ENCODE data around the gene APBA2. TPM values are rescaled to one million over a fixed set of nuclear protein-coding genes. Genes with fewer than 3 reads are reported as not detected.

The APBA2 gene
- total RNA-seq, 4 donors from 2014 or later, result 1.6 to 8.2 (median 2.5) TPM

DNA sequence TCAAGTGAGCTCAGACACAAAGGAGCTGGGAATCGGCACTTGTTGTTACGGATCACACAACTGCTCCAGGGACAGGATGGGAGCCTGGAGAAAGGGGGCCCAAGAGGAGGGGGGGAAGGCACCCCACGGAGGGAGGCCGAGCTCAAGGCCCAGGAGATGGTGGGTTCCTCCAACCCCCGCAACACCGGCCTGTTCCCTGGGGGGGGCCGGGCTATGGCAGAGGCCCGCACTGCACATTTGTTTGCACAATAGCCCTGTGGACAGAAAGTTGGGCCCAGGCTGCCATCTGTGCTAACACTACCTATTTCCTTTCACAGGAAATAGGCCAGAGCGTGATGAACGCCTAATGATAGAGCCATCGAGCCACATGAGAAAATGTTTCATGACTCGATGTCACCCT lies 236.7 kb downstream of the APBA2 start:
- intact Hi-C loops (cut with DNase I; ENCODE audit: low total_unique reads), result no loop called here
- Histone ChIP-seq H3K27ac (no peak overlapping the region), H3K9me3 (no peaks in the 10 kb centered on the region), H3K27me3 (no peaks in the 10 kb centered on the region), H3K4me1 (no peaks in the 10 kb centered on the region), H3K36me3 (no peaks in the 10 kb centered on the region), H3K4me3 (no peak overlapping the region)
- WGBS, 2 donors (ENCODE audit: low coverage in 1 of 2), result 81 to 100% methylated on average over 1 to 12 of the region's 12 CpGs
- in situ Hi-C loops (cut with MboI; ENCODE audit: low pct_ligation_motif_present in 1 of 4, low pct_unique_long_range_greater_than_20kb in 1 of 4, low sequenced_read_pairs in 3 of 4), result no loop called here
- no peak for DNase-seq
- TF ChIP-seq EP300 (IDR thresholded peaks at IDR 0.05; ENCODE audit: low read depth) (no peak), POLR2A (IDR thresholded peaks at IDR 0.05) (no peak), POLR2AphosphoS5 (IDR thresholded peaks at IDR 0.05) (no peak)
- TF ChIP-seq, protein P1, sequence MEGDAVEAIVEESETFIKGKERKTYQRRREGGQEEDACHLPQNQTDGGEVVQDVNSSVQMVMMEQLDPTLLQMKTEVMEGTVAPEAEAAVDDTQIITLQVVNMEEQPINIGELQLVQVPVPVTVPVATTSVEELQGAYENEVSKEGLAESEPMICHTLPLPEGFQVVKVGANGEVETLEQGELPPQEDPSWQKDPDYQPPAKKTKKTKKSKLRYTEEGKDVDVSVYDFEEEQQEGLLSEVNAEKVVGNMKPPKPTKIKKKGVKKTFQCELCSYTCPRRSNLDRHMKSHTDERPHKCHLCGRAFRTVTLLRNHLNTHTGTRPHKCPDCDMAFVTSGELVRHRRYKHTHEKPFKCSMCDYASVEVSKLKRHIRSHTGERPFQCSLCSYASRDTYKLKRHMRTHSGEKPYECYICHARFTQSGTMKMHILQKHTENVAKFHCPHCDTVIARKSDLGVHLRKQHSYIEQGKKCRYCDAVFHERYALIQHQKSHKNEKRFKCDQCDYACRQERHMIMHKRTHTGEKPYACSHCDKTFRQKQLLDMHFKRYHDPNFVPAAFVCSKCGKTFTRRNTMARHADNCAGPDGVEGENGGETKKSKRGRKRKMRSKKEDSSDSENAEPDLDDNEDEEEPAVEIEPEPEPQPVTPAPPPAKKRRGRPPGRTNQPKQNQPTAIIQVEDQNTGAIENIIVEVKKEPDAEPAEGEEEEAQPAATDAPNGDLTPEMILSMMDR (IDR thresholded peaks at IDR 0.05), result no peak

DNA sequence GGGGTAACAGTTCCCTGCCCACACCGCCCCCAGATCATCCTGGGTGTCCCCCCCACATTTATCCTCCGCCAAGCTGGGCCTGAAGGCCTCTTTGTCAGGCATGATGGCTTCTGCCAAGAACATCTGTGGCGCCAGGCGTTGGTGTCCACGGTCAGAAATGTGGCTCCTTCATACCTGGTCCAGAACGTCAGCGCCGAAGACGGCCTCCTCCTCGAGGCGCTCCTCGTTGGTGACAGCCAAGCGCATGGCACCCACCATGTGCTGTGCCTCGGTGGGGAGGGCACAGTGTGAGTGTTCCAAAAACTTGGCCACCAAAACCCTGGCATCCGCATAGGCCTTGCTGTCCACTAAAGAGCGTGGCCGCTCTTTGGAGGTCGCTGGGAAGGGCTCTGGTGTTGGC lies 237.4 kb downstream of the APBA2 start:
- in situ Hi-C loops (cut with MboI; ENCODE audit: low pct_ligation_motif_present in 1 of 4, low pct_unique_long_range_greater_than_20kb in 1 of 4, low sequenced_read_pairs in 3 of 4), result no loop called here
- H3K9me3 ChIP-seq, result no peaks in the 10 kb centered on the region
- H3K27me3 ChIP-seq, result no peaks in the 10 kb centered on the region
- intact Hi-C loops (cut with DNase I; ENCODE audit: low total_unique reads), result no loop called here
- 85% methylated on average over 11 of the region's 18 CpGs; no CpG with 5 or more reads in 1 of the 2 donors for WGBS, 2 donors (ENCODE audit: low coverage in 1 of 2)
- H3K4me3 ChIP-seq, result no peak overlapping the region
- no peaks in the 10 kb centered on the region for H3K36me3 ChIP-seq
- no peak for DNase-seq
- TF ChIP-seq, protein P1 (IDR thresholded peaks at IDR 0.05), result no peak
- TF ChIP-seq POLR2AphosphoS5 (IDR thresholded peaks at IDR 0.05) (no peak), POLR2A (IDR thresholded peaks at IDR 0.05) (no peak), EP300 (IDR thresholded peaks at IDR 0.05; ENCODE audit: low read depth) (no peak)
- no peak overlapping the region for H3K27ac ChIP-seq
- no peaks in the 10 kb centered on the region for H3K4me1 ChIP-seq

DNA sequence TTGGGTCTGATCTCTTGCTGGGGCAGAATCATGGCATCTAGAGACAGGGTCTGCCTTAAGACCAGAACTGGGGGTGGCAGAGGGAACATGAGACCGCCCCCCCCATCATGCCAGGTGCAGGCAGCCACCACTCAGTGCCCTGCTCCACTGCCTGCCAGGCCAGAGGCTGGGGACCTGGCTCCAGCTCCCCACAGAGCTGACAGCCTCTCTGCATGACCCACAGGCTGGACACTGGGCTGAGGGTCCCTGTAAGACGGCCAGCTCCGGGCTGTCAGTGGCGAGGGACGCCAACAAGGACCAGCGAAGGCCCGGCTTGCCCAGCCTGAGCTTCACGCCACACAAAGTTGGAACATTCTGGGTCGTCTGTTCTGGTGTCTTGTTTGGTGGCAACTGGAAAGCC lies 238.2 kb downstream of the APBA2 start:
- 95% methylated on average over 8 of the region's 9 CpGs; no CpG with 5 or more reads in 1 of the 2 donors for WGBS, 2 donors (ENCODE audit: low coverage in 1 of 2)
- Histone ChIP-seq H3K9me3 (no peaks in the 10 kb centered on the region), H3K27ac (no peak overlapping the region), H3K4me3 (no peak overlapping the region), H3K4me1 (no peaks in the 10 kb centered on the region), H3K27me3 (no peaks in the 10 kb centered on the region), H3K36me3 (no peaks in the 10 kb centered on the region)
- intact Hi-C loops (cut with DNase I; ENCODE audit: low total_unique reads), result no loop called here
- TF ChIP-seq POLR2A (IDR thresholded peaks at IDR 0.05) (no peak), EP300 (IDR thresholded peaks at IDR 0.05; ENCODE audit: low read depth) (no peak), POLR2AphosphoS5 (IDR thresholded peaks at IDR 0.05) (no peak)
- TF ChIP-seq, protein P1 (IDR thresholded peaks at IDR 0.05), result no peak
- in situ Hi-C loops (cut with MboI; ENCODE audit: low pct_ligation_motif_present in 1 of 4, low pct_unique_long_range_greater_than_20kb in 1 of 4, low sequenced_read_pairs in 3 of 4), result no loop called here
- no peak for DNase-seq

DNA sequence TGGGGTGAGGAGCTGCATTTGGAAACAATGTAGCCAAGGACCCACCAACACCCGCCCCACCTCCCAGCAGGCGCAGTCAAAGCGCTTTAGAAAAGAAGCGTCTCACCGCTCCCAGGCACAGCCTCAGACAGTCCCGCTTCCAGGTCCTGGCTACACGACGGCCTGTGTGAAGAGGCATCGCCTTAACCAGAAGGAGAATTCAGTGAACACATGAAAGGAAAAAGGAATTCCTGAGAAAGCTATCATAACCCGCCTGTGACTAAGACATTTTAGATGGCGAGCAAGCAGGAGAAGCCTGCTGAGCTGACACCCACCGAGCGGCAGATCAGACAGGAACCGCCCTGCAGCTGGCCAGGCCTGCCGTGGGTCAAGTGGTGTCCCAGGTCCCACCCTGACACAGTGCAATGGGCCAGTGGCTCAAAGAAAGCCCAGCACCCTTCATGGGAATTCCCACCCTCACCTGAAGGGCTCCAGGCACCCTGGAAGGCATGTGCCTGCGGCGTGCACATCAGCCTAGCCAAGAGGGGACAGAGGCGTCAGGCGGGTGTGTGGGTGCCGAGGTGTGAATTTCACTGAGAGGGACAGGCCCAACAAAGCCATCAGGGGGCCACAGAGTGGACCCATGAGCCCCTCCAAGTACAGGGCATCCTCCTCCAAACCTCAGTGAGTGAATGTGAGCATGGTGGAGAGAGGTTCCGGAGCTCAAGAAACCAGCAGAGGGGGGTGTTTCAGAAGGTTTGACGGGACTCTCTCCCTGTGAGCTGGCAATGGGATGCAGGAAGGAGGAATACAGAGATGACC lies 239.0 kb downstream of the APBA2 start:
- TF ChIP-seq POLR2A (IDR thresholded peaks at IDR 0.05) (no peak), POLR2AphosphoS5 (IDR thresholded peaks at IDR 0.05) (no peak), EP300 (IDR thresholded peaks at IDR 0.05; ENCODE audit: low read depth) (no peak)
- TF ChIP-seq, protein P1 (IDR thresholded peaks at IDR 0.05), result no peak
- intact Hi-C loops (cut with DNase I; ENCODE audit: low total_unique reads), result no loop called here
- no peak overlapping the region for H3K4me3 ChIP-seq
- DNase-seq, result no peak
- H3K27ac ChIP-seq, result no peak overlapping the region
- no peaks in the 10 kb centered on the region for H3K9me3 ChIP-seq
- no peaks in the 10 kb centered on the region for H3K27me3 ChIP-seq
- no peaks in the 10 kb centered on the region for H3K36me3 ChIP-seq
- no peaks in the 10 kb centered on the region for H3K4me1 ChIP-seq
- 83 to 93% methylated on average over 8 to 21 of the region's 22 CpGs for WGBS, 2 donors (ENCODE audit: low coverage in 1 of 2)
- in situ Hi-C loops (cut with MboI; ENCODE audit: low pct_ligation_motif_present in 1 of 4, low pct_unique_long_range_greater_than_20kb in 1 of 4, low sequenced_read_pairs in 3 of 4), result no loop called here

Data from transverse colon (tissue), 4 donors.